HepG2 (cell line): Measurements from ENCODE around the gene GALR3. TPM values are rescaled to one million over a fixed set of nuclear protein-coding genes. Genes with fewer than 3 reads are reported as not detected.

Experiments used
- CAMTA2 ChIP-seq: sonication (generic); formaldehyde crosslinking; IDR thresholded peaks from 2 replicates; pipeline ENCODE4 v1.4.0; 2020; ENCODE audit warnings: mild to moderate bottlenecking, missing genetic modification reagents, borderline replicate concordance
- MLX ChIP-seq: IDR thresholded peaks from 2 replicates; pipeline ENCODE4 v1.6.1; 2016
- MYPOP ChIP-seq: sonication (generic); formaldehyde crosslinking; IDR thresholded peaks from 2 replicates; pipeline ENCODE4 v1.8.1; 2023; ENCODE audit warnings: mild to moderate bottlenecking, moderate library complexity, missing genetic modification reagents
- UBTF ChIP-seq: sonication (generic); formaldehyde crosslinking; IDR thresholded peaks from 2 replicates; pipeline ENCODE4 v1.4.0; 2020; ENCODE audit warnings: mild to moderate bottlenecking, missing genetic modification reagents
- ZBTB40 ChIP-seq, 2 experiments: fragments of 450-650 bp in 1 of 2; sonication (generic) in 1 of 2; formaldehyde crosslinking in 1 of 2; IDR thresholded peaks; 2 replicates each; pipeline versions ENCODE4 v1.6.1 to v1.8.0; 2016 to 2022; ENCODE audit warnings: antibody characterized with exemption in 1 of 2, mild to moderate bottlenecking in 1 of 2, missing genetic modification reagents in 1 of 2
- ZFP90 ChIP-seq: sonication (generic); formaldehyde crosslinking; IDR thresholded peaks from 2 replicates; pipeline ENCODE4 v1.8.0; 2022; ENCODE audit warnings: missing genetic modification reagents, mild to moderate bottlenecking, inconsistent platforms, borderline replicate concordance
- ZNF556 ChIP-seq: sonication (generic); formaldehyde crosslinking; IDR thresholded peaks from 2 replicates; pipeline ENCODE4 v1.4.0; 2020; ENCODE audit warnings: mild to moderate bottlenecking, missing genetic modification reagents, borderline replicate concordance
- ZNF687 ChIP-seq: sonication (generic); formaldehyde crosslinking; IDR thresholded peaks from 2 replicates; pipeline ENCODE4 v1.5.1; 2020; ENCODE audit warnings: mild to moderate bottlenecking, missing genetic modification reagents, moderate library complexity
- polyA plus RNA-seq, 8 experiments: library from polyadenylated mRNA; depleted of rRNA in 3 of 8; stranded (reverse) in 7 of 8; unstranded in 1 of 8; fragments of >200 nt; fragmentation: Illumina TruSeq in 4 of 8; extraction: Trizol in 4 of 8; gene quantifications; 2 replicates each; pipeline versions ENCODE4 v1.2.1 to v1.2.3, GENCODE V29; 2011 to 2016; ENCODE audit warnings: low read depth in 4 of 8, missing spikeins in 1 of 8, mixed read lengths in 1 of 8; ENCODE audit not compliant: insufficient read depth in 1 of 8
- total RNA-seq, 5 experiments: library from RNA; depleted of rRNA; stranded (reverse); fragments of >200 nt; fragmentation: Illumina TruSeq; extraction: Trizol; gene quantifications; 2 replicates each; pipeline ENCODE4 v1.2.3, GENCODE V29; 2016; ENCODE audit warnings: low read depth in 1 of 5

GALR3 gene
- total and polyA plus RNA-seq, 2 of the 13 experiments (the other 11 are each of a cell fraction or from before 2014, with no cell fraction given), result 0.13 TPM; not detected in 1

GRCh38 chr22:37807410-37808293 lies 15.5 kb upstream of the GALR3 start, which contains the start of gene GCAT (continued):
- TF ChIP-seq ZBTB40 (IDR thresholded peaks at IDR 0.05) (no peak), ZBTB40 (CRISPR knock-in tag; IDR thresholded peaks at IDR 0.05) (peak; percentile 16), MLX (CRISPR knock-in tag) (peak; percentile 59; the same call in 1 of the 2 replicates), ZNF687 (CRISPR knock-in tag) (peak; percentile 96), CAMTA2 (CRISPR knock-in tag) (no peak), ZNF556 (peak; percentile 62; the same call in 1 of the 2 replicates), MYPOP (CRISPR knock-in tag) (peak; percentile 82), ZFP90 (CRISPR knock-in tag) (0 out of 2 replicates have a peak, but pooled peaks have one; percentile 66), UBTF (CRISPR knock-in tag) (peak; percentile 90)
